HG03108 (cell line): ENCODE results near the gene TTC19.
A peak's percentile ranks its signal among the peaks of the same experiment; 100 is the strongest.

Source experiments
- ATAC-seq: cut with Tn5 transposase; IDR thresholded peaks from one replicate; pipeline ENCODE4 v1.9.1; 2021; ENCODE audit warnings: moderate library complexity; ENCODE audit not compliant: unreplicated experiment

TTC19 gene

GRCh38 chr17:15999141-15999973 lies at the start of gene TTC19, which contains the start of gene ZSWIM7:
TSS of gene TTC19 (plus strand) at chr17:15999824. CDS start at chr17:15999849, 25 bp downstream.
TSS of gene ZSWIM7 (minus strand) at chr17:15999704. CDS start at chr17:15999594, 110 bp downstream.
- ATAC-seq, result peak; percentile 90

- ATAC-seq, result no peak
These were observed 48.1 kb upstream of the TTC19 start for GRCh38 chr17:15951368-15952047.

- no peak for ATAC-seq
These were observed 47.5 kb upstream of the TTC19 start for GRCh38 chr17:15952048-15952532.

- no peak for ATAC-seq
These were observed 46.5 kb upstream of the TTC19 start for GRCh38 chr17:15952916-15953790.

- no peak for ATAC-seq
These were observed 45.4 kb upstream of the TTC19 start for GRCh38 chr17:15954222-15954621.

- ATAC-seq, result no peak
These were observed 43.7 kb upstream of the TTC19 start for GRCh38 chr17:15955793-15956541.

- ATAC-seq, result no peak
These were observed 42.4 kb upstream of the TTC19 start for GRCh38 chr17:15957206-15957605.

- ATAC-seq, result no peak
These were observed 41.9 kb upstream of the TTC19 start for GRCh38 chr17:15957608-15958307.

GRCh38 chr17:15958484-15958854 lies 41.2 kb upstream of the TTC19 start:
- ATAC-seq, result no peak

- no peak for ATAC-seq
These were observed 35.9 kb upstream of the TTC19 start for GRCh38 chr17:15963670-15964110.

GRCh38 chr17:15965528-15965927 lies 34.1 kb upstream of the TTC19 start:
- no peak for ATAC-seq

GRCh38 chr17:15966183-15966878 lies 33.3 kb upstream of the TTC19 start:
- no peak for ATAC-seq

GRCh38 chr17:15966879-15967248 lies 32.8 kb upstream of the TTC19 start:
- no peak for ATAC-seq

- no peak for ATAC-seq
These were observed 31.8 kb upstream of the TTC19 start for GRCh38 chr17:15967706-15968399.

- no peak for ATAC-seq
These were observed 30.2 kb upstream of the TTC19 start for GRCh38 chr17:15969463-15969862.

- ATAC-seq, result no peak
These were observed 29.1 kb upstream of the TTC19 start for GRCh38 chr17:15970500-15970899.

GRCh38 chr17:15971098-15971678 lies 28.4 kb upstream of the TTC19 start:
- no peak for ATAC-seq

GRCh38 chr17:15971882-15972281 lies 27.7 kb upstream of the TTC19 start:
- ATAC-seq, result no peak
